HepG2 (cell line): ENCODE results near the gene CERS6.

Source experiments
- HDAC6 ChIP-seq: fragments of 200-600 bp; sonication (generic); IDR thresholded peaks from 2 replicates; pipeline ENCODE4 v1.7.0; 2017; ENCODE audit warnings: mild to moderate bottlenecking, antibody characterized with exemption, low read length, low read depth
- MAFF ChIP-seq: IDR thresholded peaks from 2 replicates; pipeline ENCODE4 v1.6.1; 2011; ENCODE audit warnings: low read depth, low read length, improper control_type of control experiment
- MAZ ChIP-seq, 2 experiments: sonication (generic) in 1 of 2; formaldehyde crosslinking in 1 of 2; IDR thresholded peaks; 2 replicates each; pipeline versions ENCODE4 v1.5.0 to v1.6.1; 2012 to 2020; ENCODE audit warnings: low read depth in 2 of 2, mild to moderate bottlenecking in 2 of 2, borderline replicate concordance in 1 of 2, improper control_type of control experiment in 1 of 2, low read length in 1 of 2, missing genetic modification reagents in 1 of 2, moderate library complexity in 1 of 2
- POLR2AphosphoS5 ChIP-seq: IDR thresholded peaks from 2 replicates; pipeline ENCODE4 v1.6.1; 2012; ENCODE audit warnings: low read depth, low read length
- RAD21 ChIP-seq: fragments of 450-650 bp; formaldehyde crosslinking; IDR thresholded peaks from 2 replicates; pipeline ENCODE4 v1.5.0; 2020; ENCODE audit warnings: mild to moderate bottlenecking
- SMAD9 ChIP-seq: sonication (generic); formaldehyde crosslinking; IDR thresholded peaks from 2 replicates; pipeline ENCODE4 v1.5.1; 2020; ENCODE audit warnings: mild to moderate bottlenecking, missing genetic modification reagents
- ZNF274 ChIP-seq: sonication (generic); formaldehyde crosslinking; IDR thresholded peaks from 2 replicates; pipeline ENCODE4 v1.5.1; 2020; ENCODE audit warnings: mild to moderate bottlenecking, missing genetic modification reagents
- ZNF292 ChIP-seq: sonication (generic); formaldehyde crosslinking; IDR thresholded peaks from 2 replicates; pipeline ENCODE4 v1.8.1; 2022; ENCODE audit warnings: mild to moderate bottlenecking, low read depth, missing genetic modification reagents, borderline replicate concordance
- TF ChIP-seq, protein P1 (sequence below): sonication (generic); formaldehyde crosslinking; IDR thresholded peaks from 2 replicates; pipeline ENCODE4 v1.5.0; 2020; ENCODE audit warnings: mild to moderate bottlenecking, missing genetic modification reagents, moderate library complexity

DNA sequence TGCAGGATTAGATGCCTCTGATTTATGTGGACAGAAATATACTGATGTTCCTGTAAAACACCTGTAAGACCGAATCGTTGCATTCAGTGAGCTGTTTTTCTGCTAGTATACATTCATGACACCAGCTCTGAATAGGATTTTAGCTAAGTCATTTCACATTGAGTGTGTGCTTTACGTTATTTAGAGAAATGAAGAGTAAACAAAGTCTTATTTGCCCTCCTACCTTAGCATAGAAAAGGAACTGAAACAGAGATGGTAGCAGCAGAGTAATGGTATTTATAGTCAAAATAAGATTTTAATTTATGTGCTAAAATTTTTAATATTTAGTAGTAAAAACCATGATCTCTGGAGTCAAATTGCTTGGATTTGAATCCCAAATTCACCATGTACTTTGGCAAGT, 168.0 kb downstream of the CERS6 start:
- TF ChIP-seq POLR2AphosphoS5 (no peak), HDAC6 (no peak), ZNF274 (no peak), ZNF292 (CRISPR knock-in tag) (no peak), MAZ (IDR thresholded peaks at IDR 0.05; ENCODE audit: borderline replicate concordance, low read depth, low read length) (no peak), MAZ (CRISPR knock-in tag; IDR thresholded peaks at IDR 0.05; ENCODE audit: low read depth) (no peak), RAD21 (CRISPR knock-in tag) (no peak), MAFF (no peak), SMAD9 (CRISPR knock-in tag) (no peak)
- TF ChIP-seq, protein P1, sequence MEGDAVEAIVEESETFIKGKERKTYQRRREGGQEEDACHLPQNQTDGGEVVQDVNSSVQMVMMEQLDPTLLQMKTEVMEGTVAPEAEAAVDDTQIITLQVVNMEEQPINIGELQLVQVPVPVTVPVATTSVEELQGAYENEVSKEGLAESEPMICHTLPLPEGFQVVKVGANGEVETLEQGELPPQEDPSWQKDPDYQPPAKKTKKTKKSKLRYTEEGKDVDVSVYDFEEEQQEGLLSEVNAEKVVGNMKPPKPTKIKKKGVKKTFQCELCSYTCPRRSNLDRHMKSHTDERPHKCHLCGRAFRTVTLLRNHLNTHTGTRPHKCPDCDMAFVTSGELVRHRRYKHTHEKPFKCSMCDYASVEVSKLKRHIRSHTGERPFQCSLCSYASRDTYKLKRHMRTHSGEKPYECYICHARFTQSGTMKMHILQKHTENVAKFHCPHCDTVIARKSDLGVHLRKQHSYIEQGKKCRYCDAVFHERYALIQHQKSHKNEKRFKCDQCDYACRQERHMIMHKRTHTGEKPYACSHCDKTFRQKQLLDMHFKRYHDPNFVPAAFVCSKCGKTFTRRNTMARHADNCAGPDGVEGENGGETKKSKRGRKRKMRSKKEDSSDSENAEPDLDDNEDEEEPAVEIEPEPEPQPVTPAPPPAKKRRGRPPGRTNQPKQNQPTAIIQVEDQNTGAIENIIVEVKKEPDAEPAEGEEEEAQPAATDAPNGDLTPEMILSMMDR (CRISPR knock-in tag): no peak
